Fibroblast of villous mesenchyme (primary cell): ENCODE measurements around the gene SLC6A19. TPM values are rescaled to one million over a fixed set of nuclear protein-coding genes. Genes with fewer than 3 reads are reported as not detected.

Experiments
- DNase-seq: peaks from one replicate; pipeline ENCODE4 v3.0.0-alpha.2; 2010; ENCODE audit warnings: low read depth
- H3K4me3 ChIP-seq: 2 replicates; pipeline ENCODE4 v1.5.1; 2011; ENCODE audit warnings: low read depth, mild to moderate bottlenecking, low read length
- CTCF ChIP-seq: IDR thresholded peaks from 2 replicates; pipeline ENCODE4 v1.5.1; 2012; ENCODE audit warnings: low read depth, mild to moderate bottlenecking, low read length; ENCODE audit not compliant: insufficient read depth
- total RNA-seq: library from RNA; depleted of rRNA; stranded (reverse); fragments of >200 nt; gene quantifications from 2 replicates; pipeline ENCODE4 v1.2.3, GENCODE V29; 2012

Gene SLC6A19
- total RNA-seq, 1 donor = not detected

GRCh38 chr5:1172007-1172581 lies 29.3 kb upstream of the SLC6A19 start:
- no peak for TF ChIP-seq CTCF
- no peak for DNase-seq
- H3K4me3 ChIP-seq = no peak overlapping the region

GRCh38 chr5:1172670-1173404 lies 28.6 kb upstream of the SLC6A19 start:
- DNase-seq = no peak
- no peak overlapping the region for H3K4me3 ChIP-seq
- no peak for TF ChIP-seq CTCF

GRCh38 chr5:1173485-1174070 lies 27.8 kb upstream of the SLC6A19 start:
- DNase-seq = no peak
- no peak for TF ChIP-seq CTCF
- H3K4me3 ChIP-seq = no peak overlapping the region

- peak; percentile 88 for DNase-seq
- H3K4me3 ChIP-seq = no peak overlapping the region
- TF ChIP-seq CTCF = peak; percentile 79
These were observed 27.1 kb upstream of the SLC6A19 start for GRCh38 chr5:1174122-1174936.

GRCh38 chr5:1175015-1175414 lies 26.4 kb upstream of the SLC6A19 start:
- no peak for TF ChIP-seq CTCF
- H3K4me3 ChIP-seq = no peak overlapping the region
- no peak for DNase-seq

GRCh38 chr5:1175801-1176472 lies 25.5 kb upstream of the SLC6A19 start:
- no peak overlapping the region for H3K4me3 ChIP-seq
- no peak for DNase-seq
- no peak for TF ChIP-seq CTCF
